Left ventricle myocardium inferior (tissue), 1 donor: ENCODE data around the gene VEGFA. TPM values are rescaled to one million over a fixed set of nuclear protein-coding genes. Genes with fewer than 3 reads are reported as not detected.
"Not testable (repeated sequence)": the region's sequence is repeated elsewhere in the genome, so short reads cannot be mapped to it uniquely, and the experiment has no call there.

Experiments used
- DNase-seq: peaks from one replicate; pipeline ENCODE4 v3.0.0-alpha.2; 2020
- H3K27ac ChIP-seq: fragments of 200-600 bp; replicated peaks from 2 replicates; pipeline ENCODE4 v1.8.0; 2021
- H3K27me3 ChIP-seq: fragments of 200-600 bp; 2 replicates; pipeline ENCODE4 v1.8.0; 2021; ENCODE audit warnings: low read depth
- H3K36me3 ChIP-seq: fragments of 200-600 bp; 2 replicates; pipeline ENCODE4 v1.8.0; 2021
- H3K4me1 ChIP-seq: fragments of 200-600 bp; 2 replicates; pipeline ENCODE4 v1.8.0; 2021
- H3K4me3 ChIP-seq: fragments of 200-600 bp; 2 replicates; pipeline ENCODE4 v1.8.0; 2021; ENCODE audit warnings: mild to moderate bottlenecking, moderate library complexity
- H3K9me3 ChIP-seq: fragments of 200-600 bp; replicated peaks from 2 replicates; pipeline ENCODE4 v1.8.0; 2021
- intact Hi-C: fragments of 100-400 bp; cut with micrococcal nuclease; formaldehyde crosslinking; loops from one replicate; pipeline ENCODE4 v1.11.0; 2022
- total RNA-seq: library from RNA; stranded (reverse); fragmentation: NEBNext Ultra II Directional; extraction: Animal tissue kit (Norgen Biotek cat#: 25700); gene quantifications from one replicate; pipeline ENCODE4 v1.2.1, GENCODE V29; 2021
- TF ChIP-seq, protein P1 (sequence below): fragments of 200-600 bp; IDR thresholded peaks from 2 replicates; pipeline ENCODE4 v1.8.0; 2021; ENCODE audit warnings: antibody characterized with exemption, mild to moderate bottlenecking, borderline replicate concordance
- donor health status: DM: no; HTN: yes; CAD: no; lungs with severe emphysema.

The VEGFA gene
- total RNA-seq, 1 donor from 2014 or later: 359 TPM

DNA sequence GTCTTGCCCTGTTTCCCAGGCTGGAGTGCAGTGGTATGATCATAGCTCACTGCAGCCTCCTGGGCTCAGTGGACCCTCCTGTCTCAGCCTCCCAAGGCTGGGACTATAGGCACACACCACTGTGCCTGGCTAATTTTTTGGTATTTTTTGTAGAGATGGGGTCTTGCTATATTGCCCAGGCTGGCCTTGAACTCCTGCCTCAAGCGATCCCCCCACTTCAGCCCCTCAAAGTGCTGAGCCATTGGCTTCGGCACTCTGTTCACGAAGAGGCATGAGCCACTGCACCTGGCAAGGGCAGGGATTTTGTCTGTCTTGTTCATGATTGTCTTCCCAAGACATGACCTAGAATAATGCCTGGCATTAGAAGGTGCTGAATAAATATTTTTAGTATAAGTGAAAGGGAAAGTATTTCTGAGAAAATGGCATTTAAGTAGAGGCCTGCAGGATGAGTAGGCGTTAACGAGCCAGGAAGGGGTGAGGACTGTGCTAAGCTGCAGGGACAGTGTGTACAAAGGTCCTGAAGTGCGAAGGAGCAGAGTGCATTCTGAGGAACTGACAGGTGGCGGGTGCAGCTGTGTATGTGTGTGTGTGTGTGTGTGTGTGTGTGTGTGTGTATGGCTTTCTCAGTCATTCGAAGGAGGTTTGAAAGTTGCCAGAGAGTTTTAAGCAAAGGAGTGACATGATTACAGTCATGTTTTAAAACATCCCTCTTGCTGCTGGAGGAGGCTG lies 43.0 kb downstream of the VEGFA start:
- Histone ChIP-seq H3K9me3 (no peaks in the 10 kb centered on the region), H3K4me3 (no peak overlapping the region), H3K27me3 (no peaks in the 10 kb centered on the region), H3K36me3 (no peaks in the 10 kb centered on the region), H3K27ac (no peak overlapping the region), H3K4me1 (no peaks in the 10 kb centered on the region)
- no peak for DNase-seq
- intact Hi-C loops: no loop called here
- TF ChIP-seq, protein P1, sequence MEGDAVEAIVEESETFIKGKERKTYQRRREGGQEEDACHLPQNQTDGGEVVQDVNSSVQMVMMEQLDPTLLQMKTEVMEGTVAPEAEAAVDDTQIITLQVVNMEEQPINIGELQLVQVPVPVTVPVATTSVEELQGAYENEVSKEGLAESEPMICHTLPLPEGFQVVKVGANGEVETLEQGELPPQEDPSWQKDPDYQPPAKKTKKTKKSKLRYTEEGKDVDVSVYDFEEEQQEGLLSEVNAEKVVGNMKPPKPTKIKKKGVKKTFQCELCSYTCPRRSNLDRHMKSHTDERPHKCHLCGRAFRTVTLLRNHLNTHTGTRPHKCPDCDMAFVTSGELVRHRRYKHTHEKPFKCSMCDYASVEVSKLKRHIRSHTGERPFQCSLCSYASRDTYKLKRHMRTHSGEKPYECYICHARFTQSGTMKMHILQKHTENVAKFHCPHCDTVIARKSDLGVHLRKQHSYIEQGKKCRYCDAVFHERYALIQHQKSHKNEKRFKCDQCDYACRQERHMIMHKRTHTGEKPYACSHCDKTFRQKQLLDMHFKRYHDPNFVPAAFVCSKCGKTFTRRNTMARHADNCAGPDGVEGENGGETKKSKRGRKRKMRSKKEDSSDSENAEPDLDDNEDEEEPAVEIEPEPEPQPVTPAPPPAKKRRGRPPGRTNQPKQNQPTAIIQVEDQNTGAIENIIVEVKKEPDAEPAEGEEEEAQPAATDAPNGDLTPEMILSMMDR: no peak

DNA sequence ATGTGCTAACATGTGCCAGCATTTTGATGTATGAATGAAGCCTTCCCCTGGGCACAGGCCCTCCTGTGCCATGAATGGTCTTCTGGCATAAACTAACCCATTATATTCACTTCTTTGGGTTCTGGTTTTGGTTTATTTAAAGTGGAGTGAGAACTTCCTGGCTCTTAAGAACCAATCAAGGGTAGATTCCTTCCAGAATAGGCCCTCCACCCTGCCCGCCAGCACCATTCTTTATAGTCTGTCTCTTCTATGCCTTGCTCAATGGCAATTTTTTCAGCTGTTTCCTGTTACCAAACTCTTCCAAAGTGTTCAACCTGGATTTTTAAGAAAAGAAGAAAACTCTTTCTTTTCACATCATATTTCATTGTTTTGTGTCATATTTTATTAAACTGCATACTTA lies 44.1 kb downstream of the VEGFA start:
- intact Hi-C loops: no loop called here
- H3K27me3 ChIP-seq: no peaks in the 10 kb centered on the region
- TF ChIP-seq, protein P1: no peak
- no peak overlapping the region for H3K27ac ChIP-seq
- no peak for DNase-seq
- H3K9me3 ChIP-seq: no peaks in the 10 kb centered on the region
- no peaks in the 10 kb centered on the region for H3K4me1 ChIP-seq
- no peaks in the 10 kb centered on the region for H3K36me3 ChIP-seq
- H3K4me3 ChIP-seq: no peak overlapping the region

DNA sequence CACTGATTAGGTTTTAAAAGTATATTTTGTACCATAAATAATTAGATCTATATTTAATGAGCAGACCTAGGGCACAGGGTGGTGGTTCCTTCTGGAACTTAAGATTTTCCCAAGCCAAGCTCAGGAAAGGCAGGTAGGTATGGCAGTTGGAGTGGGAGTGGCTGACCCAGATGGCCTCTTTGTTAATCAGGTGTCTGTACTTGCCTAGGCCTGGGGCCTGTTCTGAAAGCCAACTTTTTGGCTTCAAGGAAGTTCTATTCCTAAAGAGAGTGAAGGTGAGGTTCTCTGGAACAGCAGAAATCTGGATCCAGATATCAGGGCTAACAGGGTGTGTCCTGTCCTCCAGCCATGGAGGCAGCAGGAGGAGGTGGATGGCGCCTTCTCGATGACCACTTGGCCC lies 44.9 kb downstream of the VEGFA start:
- intact Hi-C loops: no loop called here
- H3K27ac ChIP-seq: no peak overlapping the region
- TF ChIP-seq, protein P1: no peak

DNA sequence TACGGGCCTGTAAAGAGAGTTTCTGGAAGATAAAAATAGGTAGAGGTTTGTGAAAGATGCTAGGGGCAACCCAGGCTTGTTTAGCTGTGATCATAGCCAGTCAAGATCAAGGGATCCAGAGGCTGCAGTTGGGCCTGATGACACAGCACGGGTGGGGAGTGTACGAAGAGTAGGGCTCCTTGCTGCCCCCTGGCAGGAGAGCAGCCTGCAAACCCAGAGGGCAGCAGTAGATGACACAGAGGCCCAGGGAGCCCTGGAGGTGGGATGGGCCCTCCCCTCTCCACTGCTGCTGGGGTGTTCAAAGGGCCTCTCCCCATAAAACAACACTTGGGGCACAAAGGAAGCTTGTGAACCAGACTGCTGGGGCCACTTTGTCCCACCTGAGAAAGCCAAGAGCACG lies 47.2 kb downstream of the VEGFA start:
- no peaks in the 10 kb centered on the region for H3K9me3 ChIP-seq
- peak; percentile 52 for DNase-seq
- intact Hi-C loops: no loop called here
- H3K4me1 ChIP-seq: no peaks in the 10 kb centered on the region
- H3K4me3 ChIP-seq: no peak overlapping the region
- TF ChIP-seq, protein P1: peak; percentile 64
- peak overlapping the region; percentile 27 for H3K27ac ChIP-seq
- H3K36me3 ChIP-seq: no peaks in the 10 kb centered on the region
- H3K27me3 ChIP-seq: no peaks in the 10 kb centered on the region

More for the DNA sequence above, 44.9 kb downstream of the VEGFA start:
- Histone ChIP-seq H3K27me3 (no peaks in the 10 kb centered on the region), H3K4me3 (no peak overlapping the region), H3K4me1 (no peaks in the 10 kb centered on the region), H3K9me3 (no peaks in the 10 kb centered on the region), H3K36me3 (no peaks in the 10 kb centered on the region)
- no peak for DNase-seq

DNA sequence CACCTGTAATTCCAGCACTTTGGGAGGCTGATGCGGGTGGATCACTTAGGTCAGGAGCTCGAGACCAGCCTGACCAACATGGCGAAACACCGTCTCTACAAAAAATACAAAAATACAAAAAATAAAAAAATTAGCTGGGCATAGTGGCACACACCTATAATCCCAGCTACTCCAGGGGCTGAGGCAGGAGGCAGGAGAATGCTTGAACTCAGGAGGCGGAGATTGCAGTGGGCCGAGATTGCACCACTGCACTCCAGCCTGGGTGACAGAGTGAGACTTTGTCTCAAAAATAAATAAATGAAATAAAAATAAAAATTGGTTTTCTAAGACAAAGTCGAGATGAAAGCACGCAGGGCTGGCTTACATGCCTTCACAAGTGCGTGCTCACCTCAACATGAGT lies 49.0 kb downstream of the VEGFA start:
- H3K27me3 ChIP-seq, H3K9me3 ChIP-seq, H3K4me3 ChIP-seq, H3K36me3 ChIP-seq, H3K4me1 ChIP-seq, DNase-seq, intact Hi-C loops, H3K27ac ChIP-seq: not testable (repeated sequence)

DNA sequence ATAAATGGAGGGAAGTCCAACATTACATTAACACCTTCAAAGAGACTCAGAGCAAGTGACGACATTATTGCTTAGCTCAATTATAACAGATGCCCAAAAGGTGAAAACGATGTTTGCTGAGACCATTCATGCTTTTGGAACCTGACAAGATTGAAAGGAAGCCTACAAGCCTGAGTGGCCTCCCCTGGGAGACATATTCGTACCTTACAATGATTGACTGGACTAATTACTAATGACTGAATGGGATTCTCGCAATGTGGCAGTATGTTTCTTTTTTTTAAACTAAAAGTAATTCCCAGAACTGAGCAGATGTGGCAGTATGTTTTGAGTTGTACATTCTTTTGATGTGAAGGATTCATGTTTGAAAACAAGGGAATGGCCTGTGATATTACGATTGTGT lies 49.9 kb downstream of the VEGFA start:
- Histone ChIP-seq H3K27ac (no peak overlapping the region), H3K4me3 (no peak overlapping the region), H3K4me1 (no peaks in the 10 kb centered on the region), H3K36me3 (no peaks in the 10 kb centered on the region), H3K27me3 (no peaks in the 10 kb centered on the region), H3K9me3 (no peaks in the 10 kb centered on the region)
- intact Hi-C loops: no loop called here
- DNase-seq: no peak
- TF ChIP-seq, protein P1: no peak
